Activated B cell treated with CpG ODN at 0.5 μM for 24 hours (primary cell): ENCODE results near the gene APBB2. TPM values are rescaled to one million over a fixed set of nuclear protein-coding genes. Genes with fewer than 3 reads are reported as not detected.

Experiments used
- ATAC-seq: fragments of 200-7000 bp; cut with Tn5 transposase; one replicate; pipeline ENCODE4 v1.10.0; 2021; ENCODE audit warnings: low read depth, mild to moderate bottlenecking, moderate library complexity
- CTCF ChIA-PET: fragments of 350-600 bp; sonication (Branson Sonifier 250); formaldehyde crosslinking; loops from one replicate; lab custom pipeline; 2021; ENCODE audit warnings: antibody characterized with exemption; lab: Charles Lee
- POLR2A ChIA-PET: fragments of 350-600 bp; sonication (Branson Sonifier 250); formaldehyde crosslinking; loops from one replicate; lab custom pipeline; 2021; ENCODE audit warnings: antibody characterized with exemption; lab: Charles Lee
- DNase-seq: peaks from one replicate; pipeline ENCODE4 v3.0.0; 2022
- H3K27ac Mint-ChIP-seq: one replicate; pipeline ENCODE4 v1.8.0; 2020; ENCODE audit warnings: mixed read lengths
- H3K27me3 Mint-ChIP-seq: one replicate; pipeline ENCODE4 v1.8.0; 2021; ENCODE audit warnings: mixed read lengths
- H3K36me3 Mint-ChIP-seq: one replicate; pipeline ENCODE4 v1.8.0; 2021; ENCODE audit warnings: low read depth, mixed read lengths
- H3K4me1 Mint-ChIP-seq: one replicate; pipeline ENCODE4 v1.8.0; 2021; ENCODE audit warnings: mixed read lengths
- H3K4me3 Mint-ChIP-seq: one replicate; pipeline ENCODE4 v1.8.0; 2020; ENCODE audit warnings: mild to moderate bottlenecking, mixed read lengths
- H3K9me3 Mint-ChIP-seq: one replicate; pipeline ENCODE4 v1.8.0; 2020; ENCODE audit warnings: mixed read lengths
- CTCF ChIP-seq: fragments of 200-600 bp; IDR thresholded peaks from one replicate; pipeline ENCODE4 v1.8.0; 2022; ENCODE audit warnings: antibody characterized with exemption, mild to moderate bottlenecking
- intact Hi-C: fragments of 100-400 bp; cut with micrococcal nuclease; formaldehyde crosslinking; loops from one replicate; pipeline ENCODE4 v1.15.1; 2024
- total RNA-seq: library from RNA; stranded (reverse); gene quantifications from 2 replicates; pipeline ENCODE4 v1.2.3, GENCODE V29; 2022

APBB2 gene
- total RNA-seq, 1 donor from 2014 or later = 3.7 TPM

GRCh38 chr4:41125558-41126311, 88.6 kb downstream of the APBB2 start:
- no peaks in the 10 kb centered on the region for H3K9me3 Mint-ChIP-seq
- POLR2A ChIA-PET = no interaction called here
- DNase-seq (no peak), ATAC-seq (no peak)
- no peaks in the 10 kb centered on the region for H3K36me3 Mint-ChIP-seq
- intact Hi-C loops = no loop called here
- H3K27ac Mint-ChIP-seq = no peak overlapping the region
- no peak overlapping the region for H3K4me3 Mint-ChIP-seq
- no peaks in the 10 kb centered on the region for H3K4me1 Mint-ChIP-seq
- no peak for TF ChIP-seq CTCF
- H3K27me3 Mint-ChIP-seq = no peaks in the 10 kb centered on the region
- CTCF ChIA-PET = no interaction called here

- CTCF ChIA-PET = no interaction called here
- H3K4me1 Mint-ChIP-seq = no peaks in the 10 kb centered on the region
- DNase-seq (no peak), ATAC-seq (no peak)
- intact Hi-C loops = no loop called here
- H3K27me3 Mint-ChIP-seq = no peaks in the 10 kb centered on the region
- H3K4me3 Mint-ChIP-seq = no peak overlapping the region
- TF ChIP-seq CTCF = no peak
- no peak overlapping the region for H3K27ac Mint-ChIP-seq
- no peaks in the 10 kb centered on the region for H3K9me3 Mint-ChIP-seq
- POLR2A ChIA-PET = no interaction called here
- H3K36me3 Mint-ChIP-seq = no peaks in the 10 kb centered on the region
Observed at GRCh38 chr4:41124916-41125548, 89.3 kb downstream of the APBB2 start.

- H3K27ac Mint-ChIP-seq = no peak overlapping the region
- TF ChIP-seq CTCF = no peak
- DNase-seq (no peak), ATAC-seq (no peak)
- CTCF ChIA-PET = no interaction called here
- intact Hi-C loops = no loop called here
- no peaks in the 10 kb centered on the region for H3K4me1 Mint-ChIP-seq
- H3K9me3 Mint-ChIP-seq = no peaks in the 10 kb centered on the region
- H3K36me3 Mint-ChIP-seq = no peaks in the 10 kb centered on the region
- no peak overlapping the region for H3K4me3 Mint-ChIP-seq
- POLR2A ChIA-PET = no interaction called here
- no peaks in the 10 kb centered on the region for H3K27me3 Mint-ChIP-seq
Observed at GRCh38 chr4:41122775-41123174, 91.6 kb downstream of the APBB2 start.

GRCh38 chr4:41122309-41122708, 92.0 kb downstream of the APBB2 start:
- Mint-ChIP-seq H3K36me3 (no peaks in the 10 kb centered on the region), H3K9me3 (no peaks in the 10 kb centered on the region), H3K27ac (no peak overlapping the region), H3K27me3 (no peaks in the 10 kb centered on the region), H3K4me3 (no peak overlapping the region), H3K4me1 (no peaks in the 10 kb centered on the region)
- intact Hi-C loops = no loop called here
- POLR2A ChIA-PET = no interaction called here
- DNase-seq (no peak), ATAC-seq (no peak)
- CTCF ChIA-PET = no interaction called here
- TF ChIP-seq CTCF = no peak

- Mint-ChIP-seq H3K9me3 (no peaks in the 10 kb centered on the region), H3K27ac (no peak overlapping the region)
- CTCF ChIA-PET = no interaction called here
Observed at GRCh38 chr4:41121906-41122305, 92.4 kb downstream of the APBB2 start.

More at GRCh38 chr4:41121906-41122305, 92.4 kb downstream of the APBB2 start:
- POLR2A ChIA-PET = no interaction called here
- ATAC-seq = no peak
- no peak overlapping the region for H3K4me3 Mint-ChIP-seq
- no peak for DNase-seq
- no peaks in the 10 kb centered on the region for H3K36me3 Mint-ChIP-seq
- intact Hi-C loops = no loop called here
- no peaks in the 10 kb centered on the region for H3K27me3 Mint-ChIP-seq
- H3K4me1 Mint-ChIP-seq = no peaks in the 10 kb centered on the region
- no peak for TF ChIP-seq CTCF
